Breast epithelium (tissue), 3 donors: ENCODE results near the gene PHACTR2.

Experiments
- POLR2A ChIP-seq: fragments of 450-650 bp; IDR thresholded peaks from one replicate; pipeline ENCODE4 v1.6.1; 2016; ENCODE audit warnings: antibody characterized with exemption, mild to moderate bottlenecking, moderate library complexity
- POLR2AphosphoS5 ChIP-seq, 3 donors: sonication (generic); formaldehyde crosslinking; IDR thresholded peaks; one replicate each; pipeline ENCODE4 v1.6.1; 2017; ENCODE audit warnings: antibody characterized with exemption in 3 of 3
- TF ChIP-seq, protein P1 (sequence below), 3 donors: fragments of 450-650 bp; IDR thresholded peaks; one replicate each; pipeline ENCODE4 v1.5.1; 2016 to 2017; ENCODE audit warnings: antibody characterized with exemption in 3 of 3, mild to moderate bottlenecking in 3 of 3, moderate library complexity in 3 of 3

DNA sequence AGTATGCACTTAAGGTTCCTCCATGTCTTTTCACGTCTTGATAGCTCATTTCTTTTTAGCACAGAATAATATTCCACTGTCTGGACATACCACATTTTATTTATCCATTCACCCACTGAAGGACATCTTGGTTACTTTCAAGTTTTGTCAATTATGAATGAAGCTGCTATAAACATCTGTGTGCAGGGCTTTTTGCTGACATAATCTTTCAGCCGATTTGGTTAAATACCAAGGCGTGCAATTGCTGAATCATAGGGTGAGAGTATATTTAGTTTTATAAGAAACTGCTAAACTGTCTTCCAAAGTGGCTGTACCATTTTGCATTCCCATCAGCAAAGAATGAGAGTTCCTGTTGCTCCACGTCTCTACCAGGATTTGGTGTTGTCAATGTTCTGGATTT, 44.9 kb upstream of the PHACTR2 start:
- TF ChIP-seq POLR2A (no peak), POLR2AphosphoS5 (IDR thresholded peaks at IDR 0.05) (no peak)
- TF ChIP-seq, protein P1, sequence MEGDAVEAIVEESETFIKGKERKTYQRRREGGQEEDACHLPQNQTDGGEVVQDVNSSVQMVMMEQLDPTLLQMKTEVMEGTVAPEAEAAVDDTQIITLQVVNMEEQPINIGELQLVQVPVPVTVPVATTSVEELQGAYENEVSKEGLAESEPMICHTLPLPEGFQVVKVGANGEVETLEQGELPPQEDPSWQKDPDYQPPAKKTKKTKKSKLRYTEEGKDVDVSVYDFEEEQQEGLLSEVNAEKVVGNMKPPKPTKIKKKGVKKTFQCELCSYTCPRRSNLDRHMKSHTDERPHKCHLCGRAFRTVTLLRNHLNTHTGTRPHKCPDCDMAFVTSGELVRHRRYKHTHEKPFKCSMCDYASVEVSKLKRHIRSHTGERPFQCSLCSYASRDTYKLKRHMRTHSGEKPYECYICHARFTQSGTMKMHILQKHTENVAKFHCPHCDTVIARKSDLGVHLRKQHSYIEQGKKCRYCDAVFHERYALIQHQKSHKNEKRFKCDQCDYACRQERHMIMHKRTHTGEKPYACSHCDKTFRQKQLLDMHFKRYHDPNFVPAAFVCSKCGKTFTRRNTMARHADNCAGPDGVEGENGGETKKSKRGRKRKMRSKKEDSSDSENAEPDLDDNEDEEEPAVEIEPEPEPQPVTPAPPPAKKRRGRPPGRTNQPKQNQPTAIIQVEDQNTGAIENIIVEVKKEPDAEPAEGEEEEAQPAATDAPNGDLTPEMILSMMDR (IDR thresholded peaks at IDR 0.05): no peak
